ENCODE measurements around the gene TTC23L.
"Not testable (repeated sequence)": the region's sequence is repeated elsewhere in the genome, so short reads cannot be mapped to it uniquely, and the experiment has no call there.

GRCh38 chr5:34830827-34831226 lies 8.1 kb upstream of the TTC23L start:
- TF ChIP-seq CTCF, POLR2A (IDR thresholded peaks at IDR 0.05): not testable (repeated sequence)

Data from prostate gland (tissue), 2 donors.